GM12874 (cell line): Measurements from ENCODE around the gene ACTR5.

Experiments used
- CTCF ChIP-seq: IDR thresholded peaks from 2 replicates; pipeline ENCODE4 v1.5.1; 2011; ENCODE audit warnings: low read depth, mild to moderate bottlenecking, control low read depth, low read length, moderate library complexity; ENCODE audit not compliant: insufficient read depth

ACTR5 gene

GRCh38 chr20:38725931-38726803 lies 22.1 kb upstream of the ACTR5 start:
- peak; percentile 48; the same call in 1 of the 2 replicates for TF ChIP-seq CTCF

GRCh38 chr20:38726804-38727606 lies 21.3 kb upstream of the ACTR5 start:
- TF ChIP-seq CTCF: peak; percentile 41; the same call in 1 of the 2 replicates

GRCh38 chr20:38727607-38728190 lies 20.6 kb upstream of the ACTR5 start:
- TF ChIP-seq CTCF: no peak

- no peak for TF ChIP-seq CTCF
These were observed 20.0 kb upstream of the ACTR5 start for GRCh38 chr20:38728191-38728781.

GRCh38 chr20:38728911-38729642 lies 19.2 kb upstream of the ACTR5 start:
- TF ChIP-seq CTCF: no peak

GRCh38 chr20:38729767-38730166 lies 18.5 kb upstream of the ACTR5 start:
- TF ChIP-seq CTCF: no peak
